DOHH2 (cell line): ENCODE results near the gene KCNG2.

ENCODE experiments used
- H3F3A ChIP-seq: fragments of 200-600 bp; sonication (generic), shearing (Covaris generic); 2 replicates; pipeline ENCODE4 v1.6.0; 2016; ENCODE audit warnings: antibody characterized with exemption, mild to moderate bottlenecking; ENCODE audit not compliant: control insufficient read depth, insufficient read depth
- H3K27ac ChIP-seq: fragments of 200-600 bp; sonication (generic); 2 replicates; pipeline ENCODE4 v1.5.1; 2014; ENCODE audit warnings: low read depth, mild to moderate bottlenecking, low read length, moderate library complexity
- H3K27me3 ChIP-seq: fragments of 200-600 bp; sonication (generic); 2 replicates; pipeline ENCODE4 v1.6.1; 2014; ENCODE audit warnings: mild to moderate bottlenecking, low read length, mixed read lengths; ENCODE audit not compliant: control insufficient read depth
- H3K36me3 ChIP-seq: fragments of 200-600 bp; sonication (generic); 2 replicates; pipeline ENCODE4 v1.6.1; 2014; ENCODE audit warnings: mild to moderate bottlenecking, low read length, moderate library complexity, mixed read lengths; ENCODE audit not compliant: control insufficient read depth
- H3K4me1 ChIP-seq: fragments of 200-600 bp; sonication (generic); 2 replicates; pipeline ENCODE4 v1.6.1; 2014; ENCODE audit warnings: mild to moderate bottlenecking, low read length, mixed read lengths; ENCODE audit not compliant: control insufficient read depth
- H3K4me2 ChIP-seq: fragments of 200-600 bp; sonication (generic); 2 replicates; pipeline ENCODE4 v1.6.0; 2014; ENCODE audit warnings: mild to moderate bottlenecking, low read length, moderate library complexity
- H3K4me3 ChIP-seq: fragments of 200-600 bp; sonication (generic); 2 replicates; pipeline ENCODE4 v1.5.1; 2014; ENCODE audit warnings: mild to moderate bottlenecking, low read length, mixed read lengths
- H3K79me2 ChIP-seq: fragments of 200-600 bp; sonication (generic); 2 replicates; pipeline ENCODE4 v1.6.1; 2014; ENCODE audit warnings: mild to moderate bottlenecking, low read length, mixed read lengths; ENCODE audit not compliant: control insufficient read depth
- H3K9me2 ChIP-seq: fragments of 200-600 bp; sonication (generic); replicated peaks from 2 replicates; pipeline ENCODE4 v1.6.1; 2014; ENCODE audit warnings: mild to moderate bottlenecking, low read length, mixed read lengths; ENCODE audit not compliant: control insufficient read depth
- H3K9me3 ChIP-seq: fragments of 200-600 bp; sonication (generic); 2 replicates; pipeline ENCODE4 v1.6.1; 2014; ENCODE audit warnings: antibody characterized with exemption, low read length, mixed read lengths; ENCODE audit not compliant: control insufficient read depth, insufficient read depth
- H4K20me1 ChIP-seq: fragments of 200-600 bp; sonication (generic); 2 replicates; pipeline ENCODE4 v1.6.0; 2014; ENCODE audit warnings: low read depth, mild to moderate bottlenecking, antibody characterized with exemption, low read length, moderate library complexity; ENCODE audit not compliant: control insufficient read depth, insufficient read depth
- CTCF ChIP-seq: fragments of 200-600 bp; sonication (generic); IDR thresholded peaks from one replicate; pipeline ENCODE4 v1.5.1; 2014; ENCODE audit warnings: antibody characterized with exemption, mild to moderate bottlenecking, low read depth, low read length; ENCODE audit not compliant: poor library complexity, severe bottlenecking
- EZH2phosphoT487 ChIP-seq: fragments of 200-600 bp; sonication (generic); IDR thresholded peaks from 2 replicates; pipeline ENCODE4 v1.6.1; 2017; ENCODE audit warnings: borderline replicate concordance, mild to moderate bottlenecking, antibody characterized with exemption, low read length, moderate library complexity, mixed read lengths

KCNG2 gene

GRCh38 chr18:79763407-79763806 is 34.3 kb upstream of the KCNG2 start:
- Histone ChIP-seq H3K79me2 (no peaks in the 10 kb centered on the region), H3K36me3 (no peaks in the 10 kb centered on the region), H3F3A (no peaks in the 10 kb centered on the region), H3K27ac (no peak overlapping the region), H3K27me3 (no peaks in the 10 kb centered on the region), H3K4me1 (no peaks in the 10 kb centered on the region), H3K4me3 (no peak overlapping the region), H3K9me2 (no peaks in the 10 kb centered on the region), H4K20me1 (peaks cover 4% of the 10 kb centered on the region; the same call in 1 of the 2 replicates), H3K9me3 (peaks cover 2% of the 10 kb centered on the region; the same call in 1 of the 2 replicates), H3K4me2 (no peak overlapping the region)
- TF ChIP-seq EZH2phosphoT487 (no peak), CTCF (no peak)

- Histone ChIP-seq H3K4me2 (no peak overlapping the region), H3K9me3 (peaks cover 2% of the 10 kb centered on the region; the same call in 1 of the 2 replicates), H3K4me1 (no peaks in the 10 kb centered on the region), H3K27me3 (no peaks in the 10 kb centered on the region; the same call in 1 of the 2 replicates), H3K36me3 (no peaks in the 10 kb centered on the region), H3F3A (no peaks in the 10 kb centered on the region), H3K27ac (no peak overlapping the region), H3K9me2 (no peaks in the 10 kb centered on the region), H4K20me1 (peaks cover 4% of the 10 kb centered on the region; the same call in 1 of the 2 replicates), H3K4me3 (no peak overlapping the region), H3K79me2 (no peaks in the 10 kb centered on the region)
- TF ChIP-seq EZH2phosphoT487 = no peak
Observed at GRCh38 chr18:79764131-79764530, 33.6 kb upstream of the KCNG2 start.

GRCh38 chr18:79765491-79766245 is 32.1 kb upstream of the KCNG2 start:
- H3K79me2 ChIP-seq = no peaks in the 10 kb centered on the region
- no peak for TF ChIP-seq CTCF
- TF ChIP-seq EZH2phosphoT487 = no peak
- no peak overlapping the region for H3K4me3 ChIP-seq
- no peaks in the 10 kb centered on the region for H3F3A ChIP-seq
- H3K9me2 ChIP-seq = no peaks in the 10 kb centered on the region
- H3K9me3 ChIP-seq = peaks cover 2% of the 10 kb centered on the region; the same call in 1 of the 2 replicates
- H3K27ac ChIP-seq = no peak overlapping the region
- H3K36me3 ChIP-seq = no peaks in the 10 kb centered on the region
- H3K4me2 ChIP-seq = no peak overlapping the region
- no peaks in the 10 kb centered on the region; the same call in 1 of the 2 replicates for H3K27me3 ChIP-seq
- 0 out of 2 replicates have a peak, but pooled peaks cover under 1% of the 10 kb centered on the region for H4K20me1 ChIP-seq
- H3K4me1 ChIP-seq = no peaks in the 10 kb centered on the region

GRCh38 chr18:79766308-79766707 is 31.4 kb upstream of the KCNG2 start:
- Histone ChIP-seq H3K27me3 (no peaks in the 10 kb centered on the region; the same call in 1 of the 2 replicates), H4K20me1 (no peaks in the 10 kb centered on the region)

More at GRCh38 chr18:79766308-79766707, 31.4 kb upstream of the KCNG2 start:
- no peak overlapping the region for H3K4me2 ChIP-seq
- no peak overlapping the region for H3K4me3 ChIP-seq
- peaks cover 2% of the 10 kb centered on the region; the same call in 1 of the 2 replicates for H3K9me3 ChIP-seq
- no peaks in the 10 kb centered on the region for H3K4me1 ChIP-seq
- H3K9me2 ChIP-seq = no peaks in the 10 kb centered on the region
- no peak for TF ChIP-seq CTCF
- no peak for TF ChIP-seq EZH2phosphoT487
- no peaks in the 10 kb centered on the region for H3K79me2 ChIP-seq
- no peaks in the 10 kb centered on the region for H3F3A ChIP-seq
- H3K36me3 ChIP-seq = no peaks in the 10 kb centered on the region
- no peak overlapping the region for H3K27ac ChIP-seq
